Progenitor cell of endocrine pancreas (in vitro differentiated cells): ENCODE measurements around the gene CXCL5. TPM values are rescaled to one million over a fixed set of nuclear protein-coding genes. Genes with fewer than 3 reads are reported as not detected.
A peak's percentile ranks its signal among the peaks of the same experiment; 100 is the strongest.

Experiments
- DNase-seq: peaks from one replicate; pipeline ENCODE4 v3.0.0; 2021; ENCODE audit warnings: low spot score; ENCODE audit not compliant: unreplicated experiment
- H3K27ac Mint-ChIP-seq: 2 replicates; pipeline ENCODE4 v1.8.0; 2021; ENCODE audit warnings: mild to moderate bottlenecking, moderate library complexity, mixed read lengths
- H3K27me3 Mint-ChIP-seq: 2 replicates; pipeline ENCODE4 v1.8.0; 2021; ENCODE audit warnings: mixed read lengths
- H3K36me3 Mint-ChIP-seq: 2 replicates; pipeline ENCODE4 v1.8.0; 2022; ENCODE audit warnings: mixed read lengths; ENCODE audit not compliant: insufficient read depth
- H3K4me1 Mint-ChIP-seq: 2 replicates; pipeline ENCODE4 v1.8.0; 2021; ENCODE audit warnings: low read depth, mixed read lengths
- H3K4me3 Mint-ChIP-seq: 2 replicates; pipeline ENCODE4 v1.8.0; 2021; ENCODE audit warnings: low read depth, mild to moderate bottlenecking, moderate library complexity, mixed read lengths
- H3K9me3 Mint-ChIP-seq: 2 replicates; pipeline ENCODE4 v1.8.0; 2021; ENCODE audit warnings: low read depth, mixed read lengths
- CTCF ChIP-seq: fragments of 200-600 bp; sonication (generic); IDR thresholded peaks from one replicate; pipeline ENCODE4 v1.5.0; 2021; ENCODE audit warnings: antibody characterized with exemption, mild to moderate bottlenecking; ENCODE audit not compliant: unreplicated experiment
- total RNA-seq: library from RNA; stranded (reverse); gene quantifications from 2 replicates; pipeline ENCODE4 v1.2.1, GENCODE V29; 2021

CXCL5 gene
- total RNA-seq, 1 donor from 2014 or later, result 0.34 TPM

GRCh38 chr4:74042681-74043080, 44.2 kb upstream of the CXCL5 start:
- Mint-ChIP-seq H3K27ac (no peak overlapping the region), H3K36me3 (no peaks in the 10 kb centered on the region), H3K4me3 (no peak overlapping the region), H3K27me3 (peaks cover 32% of the 10 kb centered on the region), H3K4me1 (peaks cover 10% of the 10 kb centered on the region), H3K9me3 (peaks cover 12% of the 10 kb centered on the region)
- TF ChIP-seq CTCF, result peak; percentile 12
- no peak for DNase-seq

- no peak for TF ChIP-seq CTCF
- H3K27me3 Mint-ChIP-seq, result peaks cover 32% of the 10 kb centered on the region
- no peaks in the 10 kb centered on the region for H3K9me3 Mint-ChIP-seq
- H3K4me3 Mint-ChIP-seq, result no peak overlapping the region
- H3K27ac Mint-ChIP-seq, result no peak overlapping the region
- peaks cover 14% of the 10 kb centered on the region for H3K4me1 Mint-ChIP-seq
- no peak for DNase-seq
- no peaks in the 10 kb centered on the region for H3K36me3 Mint-ChIP-seq
Observed at GRCh38 chr4:74041418-74041817, 42.9 kb upstream of the CXCL5 start.

- DNase-seq, result no peak
- Mint-ChIP-seq H3K4me3 (peak overlapping the region; percentile 90), H3K36me3 (no peaks in the 10 kb centered on the region), H3K4me1 (peaks cover 15% of the 10 kb centered on the region), H3K27me3 (peaks cover 37% of the 10 kb centered on the region), H3K27ac (no peak overlapping the region), H3K9me3 (no peaks in the 10 kb centered on the region)
- no peak for TF ChIP-seq CTCF
Observed at GRCh38 chr4:74039315-74039763, 40.9 kb upstream of the CXCL5 start.

GRCh38 chr4:74038425-74039314, 40.2 kb upstream of the CXCL5 start, which contains the start of gene CXCL3:
Gene CXCL3, minus strand, starts transcription at chr4:74038689. Its CDS starts 78 bp downstream, at chr4:74038611.
- peak within 1 kb of the TSS; percentile 90 for H3K27ac Mint-ChIP-seq
- peaks cover 15% of the 10 kb centered on the region for H3K4me1 Mint-ChIP-seq
- peak; percentile 65 for TF ChIP-seq CTCF
- peak within 1 kb of the TSS; percentile 90 for H3K4me3 Mint-ChIP-seq
- no peaks in the 10 kb centered on the region for H3K9me3 Mint-ChIP-seq
- no peaks in the 10 kb centered on the region for H3K36me3 Mint-ChIP-seq
- H3K27me3 Mint-ChIP-seq, result peaks cover 37% of the 10 kb centered on the region
- peak; percentile 61 for DNase-seq

GRCh38 chr4:74038086-74038424, 39.6 kb upstream of the CXCL5 start:
- peak; percentile 14 for DNase-seq
- peak overlapping the region; percentile 90 for H3K4me3 Mint-ChIP-seq
- H3K4me1 Mint-ChIP-seq, result peaks cover 15% of the 10 kb centered on the region
- no peak for TF ChIP-seq CTCF
- peaks cover 33% of the 10 kb centered on the region for H3K27me3 Mint-ChIP-seq
- no peaks in the 10 kb centered on the region for H3K9me3 Mint-ChIP-seq
- no peaks in the 10 kb centered on the region for H3K36me3 Mint-ChIP-seq
- peak overlapping the region; percentile 90 for H3K27ac Mint-ChIP-seq
